Globus pallidus (tissue), 1 donor: Measurements from ENCODE around the gene MAP3K10.

Experiments
- DNase-seq: peaks from one replicate; pipeline ENCODE4 v3.0.0-alpha.2; 2015; ENCODE audit warnings: low spot score

MAP3K10 gene

GRCh38 chr19:40174092-40174491, 17.1 kb upstream of the MAP3K10 start:
- DNase-seq: no peak

- no peak for DNase-seq
Observed at GRCh38 chr19:40175820-40176219, 15.4 kb upstream of the MAP3K10 start.

- DNase-seq: no peak
Observed at GRCh38 chr19:40177286-40178070, 13.7 kb upstream of the MAP3K10 start.

- DNase-seq: no peak
Observed at GRCh38 chr19:40178756-40179155, 12.5 kb upstream of the MAP3K10 start.

- DNase-seq: no peak
Observed at GRCh38 chr19:40184273-40184672, 7.0 kb upstream of the MAP3K10 start.

- peak; percentile 10 for DNase-seq
Observed at GRCh38 chr19:40191836-40192646, 815 bp downstream of the MAP3K10 start.

- DNase-seq: no peak
Observed at GRCh38 chr19:40192758-40193586, 1.7 kb downstream of the MAP3K10 start.

GRCh38 chr19:40193587-40193849, 2.3 kb downstream of the MAP3K10 start:
- no peak for DNase-seq

GRCh38 chr19:40198272-40198990, 7.2 kb downstream of the MAP3K10 start:
- DNase-seq: no peak

GRCh38 chr19:40200341-40201099, 9.3 kb downstream of the MAP3K10 start:
- no peak for DNase-seq

- DNase-seq: no peak
Observed at GRCh38 chr19:40204381-40204780, 13.2 kb downstream of the MAP3K10 start.

- DNase-seq: no peak
Observed at GRCh38 chr19:40205760-40206159, 14.5 kb downstream of the MAP3K10 start.

GRCh38 chr19:40208602-40209001, 17.4 kb downstream of the MAP3K10 start:
- no peak for DNase-seq

- no peak for DNase-seq
Observed at GRCh38 chr19:40210889-40211288, 19.7 kb downstream of the MAP3K10 start.

- DNase-seq: no peak
Observed at GRCh38 chr19:40213251-40213829, 22.1 kb downstream of the MAP3K10 start.

- DNase-seq: no peak
Observed at GRCh38 chr19:40213882-40214570, 22.8 kb downstream of the MAP3K10 start.

- no peak for DNase-seq
Observed at GRCh38 chr19:40214936-40215335, 23.7 kb downstream of the MAP3K10 start.

- no peak for DNase-seq
Observed at GRCh38 chr19:40216013-40216776, 25.0 kb downstream of the MAP3K10 start.

GRCh38 chr19:40216777-40217026, 25.5 kb downstream of the MAP3K10 start:
- DNase-seq: no peak
